Breast epithelium (tissue), 4 donors: ENCODE data around the gene EGLN1. TPM values are rescaled to one million over a fixed set of nuclear protein-coding genes. Genes with fewer than 3 reads are reported as not detected.

Experiments
- DNase-seq, 2 donors: peaks; one replicate each; pipeline ENCODE4 v3.0.0-alpha.2; 2019; ENCODE audit warnings: low spot score in 2 of 2
- H3K27ac ChIP-seq, 2 donors: fragments of 200-600 bp; sonication (generic) in 1 of 2; one replicate each; pipeline ENCODE4 v1.5.1; 2016 to 2019; ENCODE audit warnings: mild to moderate bottlenecking in 1 of 2
- H3K27me3 ChIP-seq, 2 donors: fragments of 200-600 bp; sonication (generic) in 1 of 2; one replicate each; pipeline versions ENCODE4 v1.5.1 to v1.6.0; 2017 to 2019; ENCODE audit warnings: control low read depth in 1 of 2, mild to moderate bottlenecking in 1 of 2
- H3K36me3 ChIP-seq: fragments of 200-600 bp; one replicate; pipeline ENCODE4 v1.5.1; 2019
- H3K4me1 ChIP-seq, 2 donors: fragments of 200-600 bp; sonication (generic); one replicate each; pipeline ENCODE4 v1.5.1; 2016 to 2019; ENCODE audit warnings: control low read depth in 1 of 2
- H3K4me3 ChIP-seq, 3 donors: fragments of 200-600 bp; sonication (generic); 1 replicate in 2 of 3; 2 replicates in 1 of 3; pipeline ENCODE4 v1.5.1; 2016 to 2019; ENCODE audit warnings: mild to moderate bottlenecking in 3 of 3, moderate library complexity in 2 of 3
- H3K9me3 ChIP-seq, 2 donors: fragments of 200-600 bp; sonication (generic) in 1 of 2; one replicate each; pipeline ENCODE4 v1.5.1; 2016 to 2019; ENCODE audit warnings: control low read depth in 1 of 2
- CTCF ChIP-seq, 3 donors: fragments of 450-650 bp; IDR thresholded peaks; one replicate each; pipeline ENCODE4 v1.5.1; 2016 to 2017; ENCODE audit warnings: antibody characterized with exemption in 3 of 3, mild to moderate bottlenecking in 3 of 3, moderate library complexity in 3 of 3
- POLR2A ChIP-seq: fragments of 450-650 bp; IDR thresholded peaks from one replicate; pipeline ENCODE4 v1.6.1; 2016; ENCODE audit warnings: antibody characterized with exemption, mild to moderate bottlenecking, moderate library complexity
- POLR2AphosphoS5 ChIP-seq, 3 donors: sonication (generic); formaldehyde crosslinking; IDR thresholded peaks; one replicate each; pipeline ENCODE4 v1.6.1; 2017; ENCODE audit warnings: antibody characterized with exemption in 3 of 3
- intact Hi-C: fragments of 100-400 bp; cut with DNase I; formaldehyde crosslinking; loops from one replicate; pipeline ENCODE4 v1.15.1; 2023; ENCODE audit warnings: low total_unique reads
- total RNA-seq, 3 donors: library from RNA; depleted of rRNA; stranded (reverse); fragments of >200 nt; gene quantifications; one replicate each; pipeline ENCODE4 v1.1.0, GENCODE V29; 2016

The EGLN1 gene
- total RNA-seq, 3 donors from 2014 or later = 33.8 to 45.6 (median 38.1) TPM

- no peak overlapping the region for H3K4me3 ChIP-seq
- H3K27me3 ChIP-seq = no peaks in the 10 kb centered on the region
- no peak overlapping the region for H3K27ac ChIP-seq
- no peaks in the 10 kb centered on the region for H3K9me3 ChIP-seq
- DNase-seq = no peak
- no peaks in the 10 kb centered on the region for H3K4me1 ChIP-seq
- no peaks in the 10 kb centered on the region for H3K36me3 ChIP-seq
- TF ChIP-seq POLR2A = no peak
- no peak for TF ChIP-seq CTCF (IDR thresholded peaks at IDR 0.05)
- TF ChIP-seq POLR2AphosphoS5 (IDR thresholded peaks at IDR 0.05) = no peak
- intact Hi-C loops = no loop called here
These were observed 39.7 kb downstream of the EGLN1 start for GRCh38 chr1:231382426-231382825.

GRCh38 chr1:231381729-231382128 is 40.4 kb downstream of the EGLN1 start:
- H3K27me3 ChIP-seq = no peaks in the 10 kb centered on the region
- DNase-seq = no peak
- H3K36me3 ChIP-seq = no peaks in the 10 kb centered on the region
- no peak overlapping the region for H3K27ac ChIP-seq
- H3K9me3 ChIP-seq = no peaks in the 10 kb centered on the region
- H3K4me3 ChIP-seq = no peak overlapping the region
- no peaks in the 10 kb centered on the region for H3K4me1 ChIP-seq
- TF ChIP-seq POLR2A (no peak), CTCF (IDR thresholded peaks at IDR 0.05) (no peak), POLR2AphosphoS5 (IDR thresholded peaks at IDR 0.05) (no peak)
- intact Hi-C loops = no loop called here

- no peaks in the 10 kb centered on the region for H3K27me3 ChIP-seq
- no peaks in the 10 kb centered on the region for H3K36me3 ChIP-seq
- TF ChIP-seq POLR2AphosphoS5 (IDR thresholded peaks at IDR 0.05) = no peak
- no peak for TF ChIP-seq POLR2A
- TF ChIP-seq CTCF (IDR thresholded peaks at IDR 0.05) = no peak
- no peaks in the 10 kb centered on the region for H3K4me1 ChIP-seq
- DNase-seq = no peak
- intact Hi-C loops = no loop called here
- H3K9me3 ChIP-seq = no peaks in the 10 kb centered on the region
- H3K4me3 ChIP-seq = no peak overlapping the region
- no peak overlapping the region for H3K27ac ChIP-seq
These were observed 45.1 kb downstream of the EGLN1 start for GRCh38 chr1:231376875-231377549.

- H3K36me3 ChIP-seq = no peaks in the 10 kb centered on the region
- no peaks in the 10 kb centered on the region for H3K4me1 ChIP-seq
- no peak for TF ChIP-seq POLR2AphosphoS5 (IDR thresholded peaks at IDR 0.05)
- TF ChIP-seq CTCF (IDR thresholded peaks at IDR 0.05) = no peak
- no peak for TF ChIP-seq POLR2A
- no peak for DNase-seq
- intact Hi-C loops = no loop called here
- H3K27ac ChIP-seq = no peak overlapping the region
- no peaks in the 10 kb centered on the region for H3K9me3 ChIP-seq
- no peaks in the 10 kb centered on the region for H3K27me3 ChIP-seq
- no peak overlapping the region for H3K4me3 ChIP-seq
These were observed 46.0 kb downstream of the EGLN1 start for GRCh38 chr1:231376101-231376500.

- TF ChIP-seq POLR2A (no peak), POLR2AphosphoS5 (IDR thresholded peaks at IDR 0.05) (no peak), CTCF (IDR thresholded peaks at IDR 0.05) (no peak)
- Histone ChIP-seq H3K4me3 (no peak overlapping the region), H3K9me3 (no peaks in the 10 kb centered on the region), H3K36me3 (no peaks in the 10 kb centered on the region), H3K27ac (no peak overlapping the region), H3K27me3 (no peaks in the 10 kb centered on the region), H3K4me1 (no peaks in the 10 kb centered on the region)
- no peak for DNase-seq
- intact Hi-C loops = no loop called here
These were observed 47.7 kb downstream of the EGLN1 start for GRCh38 chr1:231374394-231374793.
